Measurements from ENCODE around the gene DLGAP1. TPM values are rescaled to one million over a fixed set of nuclear protein-coding genes. Genes with fewer than 3 reads are reported as not detected.

Gene DLGAP1
- total and polyA plus RNA-seq, 4 donors = 0.54 to 11.8 (median 3.1) TPM

DNA sequence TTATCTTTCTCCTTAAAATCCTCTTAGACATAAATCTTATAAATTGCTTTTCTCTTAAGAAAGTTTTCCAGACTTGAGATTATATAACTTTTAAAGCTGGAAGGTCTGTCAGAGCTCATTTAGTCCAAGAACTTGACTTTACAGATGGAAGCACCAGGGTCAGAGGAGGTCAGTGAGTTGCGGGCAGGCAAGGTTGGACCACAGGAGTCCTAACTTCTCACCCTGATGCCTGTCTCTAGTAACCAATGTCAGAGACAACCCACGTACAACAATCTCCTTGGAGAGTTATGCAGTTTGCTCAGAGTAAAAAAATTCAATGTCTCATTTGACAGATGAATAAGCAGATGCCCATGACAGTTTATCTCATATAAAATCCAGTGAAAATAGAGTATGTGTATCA is 203.9 kb downstream of the DLGAP1 start:
- TF ChIP-seq, protein P1, sequence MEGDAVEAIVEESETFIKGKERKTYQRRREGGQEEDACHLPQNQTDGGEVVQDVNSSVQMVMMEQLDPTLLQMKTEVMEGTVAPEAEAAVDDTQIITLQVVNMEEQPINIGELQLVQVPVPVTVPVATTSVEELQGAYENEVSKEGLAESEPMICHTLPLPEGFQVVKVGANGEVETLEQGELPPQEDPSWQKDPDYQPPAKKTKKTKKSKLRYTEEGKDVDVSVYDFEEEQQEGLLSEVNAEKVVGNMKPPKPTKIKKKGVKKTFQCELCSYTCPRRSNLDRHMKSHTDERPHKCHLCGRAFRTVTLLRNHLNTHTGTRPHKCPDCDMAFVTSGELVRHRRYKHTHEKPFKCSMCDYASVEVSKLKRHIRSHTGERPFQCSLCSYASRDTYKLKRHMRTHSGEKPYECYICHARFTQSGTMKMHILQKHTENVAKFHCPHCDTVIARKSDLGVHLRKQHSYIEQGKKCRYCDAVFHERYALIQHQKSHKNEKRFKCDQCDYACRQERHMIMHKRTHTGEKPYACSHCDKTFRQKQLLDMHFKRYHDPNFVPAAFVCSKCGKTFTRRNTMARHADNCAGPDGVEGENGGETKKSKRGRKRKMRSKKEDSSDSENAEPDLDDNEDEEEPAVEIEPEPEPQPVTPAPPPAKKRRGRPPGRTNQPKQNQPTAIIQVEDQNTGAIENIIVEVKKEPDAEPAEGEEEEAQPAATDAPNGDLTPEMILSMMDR (IDR thresholded peaks at IDR 0.05; ENCODE audit: control extremely low read depth, extremely low read depth) = no peak
- H3K4me1 ChIP-seq (ENCODE audit: control insufficient read depth in 5 of 5, insufficient read depth in 5 of 5, low read length in 5 of 5) = no peaks in the 10 kb centered on the region
- DNase-seq (no peak), ATAC-seq (ENCODE audit: insufficient read depth, low FRiP score) (no peak)
- H3K36me3 ChIP-seq (ENCODE audit: control insufficient read depth in 4 of 4, insufficient read depth in 4 of 4, low read length in 4 of 4) = no peaks in the 10 kb centered on the region
- H3K27me3 ChIP-seq (ENCODE audit: control insufficient read depth in 3 of 3, insufficient read depth in 3 of 3, low read length in 2 of 3) = no peaks in the 10 kb centered on the region
- no peak overlapping the region for H3K27ac ChIP-seq (ENCODE audit: low read depth in 1 of 2, low read length in 1 of 2)
- no peak overlapping the region for H3K4me3 ChIP-seq
- no peaks in the 10 kb centered on the region for H3K9me3 ChIP-seq (ENCODE audit: control insufficient read depth in 4 of 4, insufficient read depth in 3 of 4, low read length in 3 of 4)
- no peak overlapping the region for H3K9ac ChIP-seq (ENCODE audit: insufficient read depth in 1 of 2, low read length in 2 of 2)
- WGBS, 2 donors = 69 to 75% methylated on average over 2 of the region's 2 CpGs

DNA sequence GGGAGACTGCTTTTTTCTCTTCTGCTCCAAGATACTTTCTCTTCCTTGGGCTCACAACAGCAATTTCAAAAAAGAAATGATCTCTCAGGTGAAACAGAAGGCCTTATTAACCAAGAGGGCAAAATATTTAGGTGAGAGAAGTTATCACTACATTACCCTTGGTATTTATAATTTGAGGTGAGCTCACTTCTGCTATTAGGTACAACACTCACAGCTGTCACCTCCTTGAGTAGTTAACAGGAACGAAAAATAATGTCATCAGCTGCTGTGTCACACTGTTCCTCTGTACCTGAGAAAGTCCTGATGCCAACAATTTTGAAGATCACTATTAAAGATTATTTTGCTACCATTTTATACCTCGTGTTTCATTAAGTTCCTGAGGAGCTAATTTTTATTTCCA is 205.0 kb downstream of the DLGAP1 start:
- Histone ChIP-seq H3K4me1 (ENCODE audit: control insufficient read depth in 5 of 5, insufficient read depth in 5 of 5, low read length in 5 of 5) (peaks cover 0 to 7% (median 0%) of the 10 kb centered on the region in 5 donors), H3K27me3 (ENCODE audit: control insufficient read depth in 3 of 3, insufficient read depth in 3 of 3, low read length in 2 of 3) (no peaks in the 10 kb centered on the region), H3K9me3 (ENCODE audit: control insufficient read depth in 4 of 4, insufficient read depth in 3 of 4, low read length in 3 of 4) (no peaks in the 10 kb centered on the region), H3K4me3 (no peak overlapping the region), H3K27ac (ENCODE audit: low read depth in 1 of 2, low read length in 1 of 2) (no peak overlapping the region), H3K36me3 (ENCODE audit: control insufficient read depth in 4 of 4, insufficient read depth in 4 of 4, low read length in 4 of 4) (no peaks in the 10 kb centered on the region), H3K9ac (ENCODE audit: insufficient read depth in 1 of 2, low read length in 2 of 2) (no peak overlapping the region)
- 64 to 70% methylated on average over 2 of the region's 2 CpGs for WGBS, 2 donors
- ATAC-seq (ENCODE audit: insufficient read depth, low FRiP score) (no peak), DNase-seq (no peak)
- TF ChIP-seq, protein P1 (IDR thresholded peaks at IDR 0.05; ENCODE audit: control extremely low read depth, extremely low read depth) = no peak

DNA sequence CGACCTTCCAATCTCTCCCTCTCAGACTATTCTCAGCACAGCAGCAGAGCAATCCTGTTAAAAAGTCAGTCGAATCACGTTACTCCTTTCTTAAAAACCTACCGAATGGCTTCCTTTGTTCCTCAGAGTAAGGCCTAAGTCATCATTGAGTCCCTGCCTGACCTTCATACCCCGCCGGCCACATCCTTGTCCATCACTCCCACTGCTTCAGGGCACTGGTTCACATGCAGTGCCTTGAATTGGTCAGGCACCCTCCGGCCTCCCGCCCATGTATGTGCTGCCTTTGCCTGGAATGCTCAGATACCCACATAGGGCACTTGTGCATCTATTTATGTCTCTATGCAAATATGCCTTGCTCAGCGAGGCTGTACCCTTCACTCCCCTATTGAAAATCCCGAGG is 206.4 kb downstream of the DLGAP1 start:
- no peak overlapping the region for H3K27ac ChIP-seq (ENCODE audit: low read depth in 1 of 2, low read length in 1 of 2)
- DNase-seq (no peak), ATAC-seq (ENCODE audit: insufficient read depth, low FRiP score) (no peak)
- peaks cover 0 to 8% (median 0%) of the 10 kb centered on the region in 5 donors for H3K4me1 ChIP-seq (ENCODE audit: control insufficient read depth in 5 of 5, insufficient read depth in 5 of 5, low read length in 5 of 5)
- no peak overlapping the region for H3K4me3 ChIP-seq
- H3K27me3 ChIP-seq (ENCODE audit: control insufficient read depth in 3 of 3, insufficient read depth in 3 of 3, low read length in 2 of 3) = no peaks in the 10 kb centered on the region
- no peaks in the 10 kb centered on the region for H3K9me3 ChIP-seq (ENCODE audit: control insufficient read depth in 4 of 4, insufficient read depth in 3 of 4, low read length in 3 of 4)
- TF ChIP-seq, protein P1 (IDR thresholded peaks at IDR 0.05; ENCODE audit: control extremely low read depth, extremely low read depth) = no peak
- no peaks in the 10 kb centered on the region for H3K36me3 ChIP-seq (ENCODE audit: control insufficient read depth in 4 of 4, insufficient read depth in 4 of 4, low read length in 4 of 4)
- H3K9ac ChIP-seq (ENCODE audit: insufficient read depth in 1 of 2, low read length in 2 of 2) = no peak overlapping the region
- WGBS, 2 donors = 87 to 93% methylated on average over 10 of the region's 10 CpGs

DNA sequence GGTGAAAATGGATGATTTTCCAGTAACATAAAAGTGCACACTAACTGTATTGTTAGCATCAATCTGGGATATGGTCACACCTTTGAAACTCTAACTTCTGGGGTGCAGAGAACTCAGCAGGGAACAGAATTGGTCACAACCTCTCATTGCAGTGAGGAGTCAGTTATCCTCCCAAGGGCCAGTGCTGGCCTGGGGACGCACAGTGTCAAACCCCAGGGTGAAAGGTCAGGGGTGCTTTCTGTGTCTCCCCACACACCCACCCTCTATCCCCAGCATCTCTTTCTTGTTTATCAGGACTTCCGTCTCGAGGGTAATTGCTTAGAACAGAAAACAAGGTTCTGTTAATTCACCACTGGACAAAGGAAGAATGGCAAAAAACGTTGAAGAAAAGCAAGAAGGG is 208.7 kb downstream of the DLGAP1 start:
- no peak overlapping the region for H3K9ac ChIP-seq (ENCODE audit: insufficient read depth in 1 of 2, low read length in 2 of 2)
- ATAC-seq (ENCODE audit: insufficient read depth, low FRiP score) (no peak), DNase-seq (no peak)
- H3K27me3 ChIP-seq (ENCODE audit: control insufficient read depth in 3 of 3, insufficient read depth in 3 of 3, low read length in 2 of 3) = no peaks in the 10 kb centered on the region
- 70 to 71% methylated on average over 4 of the region's 4 CpGs for WGBS, 2 donors
- TF ChIP-seq, protein P1 (IDR thresholded peaks at IDR 0.05; ENCODE audit: control extremely low read depth, extremely low read depth) = no peak
- peaks cover 0 to 8% (median 0%) of the 10 kb centered on the region in 5 donors for H3K4me1 ChIP-seq (ENCODE audit: control insufficient read depth in 5 of 5, insufficient read depth in 5 of 5, low read length in 5 of 5)
- H3K9me3 ChIP-seq (ENCODE audit: control insufficient read depth in 4 of 4, insufficient read depth in 3 of 4, low read length in 3 of 4) = no peaks in the 10 kb centered on the region
- no peaks in the 10 kb centered on the region for H3K36me3 ChIP-seq (ENCODE audit: control insufficient read depth in 4 of 4, insufficient read depth in 4 of 4, low read length in 4 of 4)
- no peak overlapping the region for H3K27ac ChIP-seq (ENCODE audit: low read depth in 1 of 2, low read length in 1 of 2)
- no peak overlapping the region for H3K4me3 ChIP-seq

Measured in lung (tissue), 12 donors.